WI38 (cell line): ENCODE results near the gene GALM.
"Not testable (repeated sequence)": the region's sequence is repeated elsewhere in the genome, so short reads cannot be mapped to it uniquely, and the experiment has no call there.

Experiments used
- H3K4me3 ChIP-seq: 2 replicates; pipeline ENCODE4 v1.5.1; 2011; ENCODE audit warnings: low read depth, mild to moderate bottlenecking, control low read depth, low read length
- TF ChIP-seq, protein P1 (sequence below): IDR thresholded peaks from 2 replicates; pipeline ENCODE4 v1.5.1; 2012; ENCODE audit warnings: low read depth, mild to moderate bottlenecking, control low read depth, low read length

Gene GALM

DNA sequence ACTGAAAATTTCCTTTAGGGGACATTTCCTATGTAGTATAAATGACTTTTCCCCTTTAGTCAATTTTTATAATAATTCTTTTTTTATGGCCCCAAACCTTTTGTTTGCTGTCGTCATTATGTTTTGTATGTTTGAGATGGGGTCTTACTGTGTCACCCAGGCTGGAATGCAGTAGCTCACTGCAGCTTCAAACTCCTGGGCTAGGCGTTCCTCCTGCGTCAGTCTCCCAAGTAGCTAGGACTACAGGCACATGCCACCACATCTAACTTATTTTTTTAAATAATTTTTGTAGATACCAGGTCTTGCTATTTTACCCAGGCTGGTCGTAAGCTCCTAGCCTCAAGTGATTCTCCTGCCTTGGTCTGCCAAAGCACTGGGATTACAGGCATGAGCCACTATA is 30.8 kb upstream of the GALM start:
- TF ChIP-seq, protein P1, sequence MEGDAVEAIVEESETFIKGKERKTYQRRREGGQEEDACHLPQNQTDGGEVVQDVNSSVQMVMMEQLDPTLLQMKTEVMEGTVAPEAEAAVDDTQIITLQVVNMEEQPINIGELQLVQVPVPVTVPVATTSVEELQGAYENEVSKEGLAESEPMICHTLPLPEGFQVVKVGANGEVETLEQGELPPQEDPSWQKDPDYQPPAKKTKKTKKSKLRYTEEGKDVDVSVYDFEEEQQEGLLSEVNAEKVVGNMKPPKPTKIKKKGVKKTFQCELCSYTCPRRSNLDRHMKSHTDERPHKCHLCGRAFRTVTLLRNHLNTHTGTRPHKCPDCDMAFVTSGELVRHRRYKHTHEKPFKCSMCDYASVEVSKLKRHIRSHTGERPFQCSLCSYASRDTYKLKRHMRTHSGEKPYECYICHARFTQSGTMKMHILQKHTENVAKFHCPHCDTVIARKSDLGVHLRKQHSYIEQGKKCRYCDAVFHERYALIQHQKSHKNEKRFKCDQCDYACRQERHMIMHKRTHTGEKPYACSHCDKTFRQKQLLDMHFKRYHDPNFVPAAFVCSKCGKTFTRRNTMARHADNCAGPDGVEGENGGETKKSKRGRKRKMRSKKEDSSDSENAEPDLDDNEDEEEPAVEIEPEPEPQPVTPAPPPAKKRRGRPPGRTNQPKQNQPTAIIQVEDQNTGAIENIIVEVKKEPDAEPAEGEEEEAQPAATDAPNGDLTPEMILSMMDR = no peak
- no peak overlapping the region for H3K4me3 ChIP-seq

DNA sequence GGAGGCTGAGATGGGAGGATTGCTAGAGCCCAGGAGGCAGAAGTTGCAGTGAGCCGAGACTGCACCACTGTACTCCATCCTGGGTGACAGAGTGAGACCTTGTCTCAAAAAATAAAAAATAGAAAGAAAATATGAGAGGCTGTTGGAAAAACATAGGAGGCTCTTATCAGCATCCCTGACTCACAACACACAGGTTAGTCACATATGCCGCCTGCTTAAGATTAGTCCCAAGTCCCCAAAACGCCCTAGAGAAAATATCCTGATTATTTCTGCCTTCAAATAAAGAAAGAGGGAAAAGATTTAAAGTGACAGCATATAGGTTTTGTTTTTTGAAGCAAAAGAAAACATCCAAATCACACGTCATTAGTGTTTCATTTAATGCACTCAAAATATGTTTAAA is 29.8 kb upstream of the GALM start:
- TF ChIP-seq, protein P1 = no peak
- no peak overlapping the region for H3K4me3 ChIP-seq

- H3K4me3 ChIP-seq = not testable (repeated sequence)
Measured at GRCh38 chr2:38642373-38643017, 23.4 kb upstream of the GALM start.

- TF ChIP-seq, protein P1 = no peak
- no peak overlapping the region for H3K4me3 ChIP-seq
Measured at GRCh38 chr2:38643021-38643671, 22.8 kb upstream of the GALM start.

- H3K4me3 ChIP-seq = not testable (repeated sequence)
Measured at GRCh38 chr2:38643683-38644511, 22.0 kb upstream of the GALM start.

- H3K4me3 ChIP-seq = no peak overlapping the region
- TF ChIP-seq, protein P1 = no peak
Measured at GRCh38 chr2:38648107-38648761, 17.7 kb upstream of the GALM start.

- H3K4me3 ChIP-seq = no peak overlapping the region
- TF ChIP-seq, protein P1 = no peak
Measured at GRCh38 chr2:38649176-38649728, 16.7 kb upstream of the GALM start.
